Stimulated activated CD8-positive, alpha-beta memory T cell treated with anti-CD3 and anti-CD28 coated beads, Interleukin-4, amount 100 ng/mL, for 1 hour (primary cell): ENCODE measurements around the gene SRRM2.

Experiments
- DNase-seq, 2 donors: peaks; one replicate each; pipeline ENCODE4 v3.0.0-alpha.2; 2020; ENCODE audit warnings: low read depth in 2 of 2, low spot score in 1 of 2

SRRM2 gene

DNA sequence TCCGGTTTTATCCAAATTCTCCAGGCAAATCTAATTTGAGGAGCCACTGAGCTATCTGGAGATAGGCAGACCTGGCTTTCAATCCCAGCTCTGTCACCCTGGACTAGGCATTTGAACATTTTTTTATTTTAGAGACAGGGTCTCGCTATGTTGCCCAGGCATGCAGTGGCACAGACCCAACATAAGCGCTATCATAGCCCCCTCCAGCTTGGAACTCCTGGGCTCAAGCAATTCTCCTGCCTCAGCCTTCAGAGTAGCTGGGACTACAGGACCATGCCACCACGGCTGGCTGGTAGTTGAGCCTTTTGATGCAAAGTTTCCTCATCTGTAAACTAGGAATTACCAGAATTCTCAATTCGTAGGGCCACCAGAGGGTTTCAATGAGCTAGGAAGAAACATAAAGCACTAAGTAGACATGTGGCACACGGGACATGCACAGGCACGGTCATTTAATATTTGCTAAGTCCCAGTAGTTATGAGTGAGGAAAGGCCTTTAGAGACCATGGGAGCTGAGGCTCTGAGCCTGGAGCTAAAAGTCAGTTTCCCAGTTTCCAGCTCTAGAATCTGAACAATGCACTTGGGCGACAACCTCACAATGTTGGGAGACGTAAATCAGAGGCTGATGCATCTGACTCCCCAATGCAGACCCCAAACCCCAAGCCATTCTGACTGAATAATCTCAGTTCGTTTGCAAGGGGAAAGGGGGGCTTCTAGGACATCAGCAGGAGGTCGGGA, 23.5 kb downstream of the SRRM2 start:
- no peak for DNase-seq

DNA sequence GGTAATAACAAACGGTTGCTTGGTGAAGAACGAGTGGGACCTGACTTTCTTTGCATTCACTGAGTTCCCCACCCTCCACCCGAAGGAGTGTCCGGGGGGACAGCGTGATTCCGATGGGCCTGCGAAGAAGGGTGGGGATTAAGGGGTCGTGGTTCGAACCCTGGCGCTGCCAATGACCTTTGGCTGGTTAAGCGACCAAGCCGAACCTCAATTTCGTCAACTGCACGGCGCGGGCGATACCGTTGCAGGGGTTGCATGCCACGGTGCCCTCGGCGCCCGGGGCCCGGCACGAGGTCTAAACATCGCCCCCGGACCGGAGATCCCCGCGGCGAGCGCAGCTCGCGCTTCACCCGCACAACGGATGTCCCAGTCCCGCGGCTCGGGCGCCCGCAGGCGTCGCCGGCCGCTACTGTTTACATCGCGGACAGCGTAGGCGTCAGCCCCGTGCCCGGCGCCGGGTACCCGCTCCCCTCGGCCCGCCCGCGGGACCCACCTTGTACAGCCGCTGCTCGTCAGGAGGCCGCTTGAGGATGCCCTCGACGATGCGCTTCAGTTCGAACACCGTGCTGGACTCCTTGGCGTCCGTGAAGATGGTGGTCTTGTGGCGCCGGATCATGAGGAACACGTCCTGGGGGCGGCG, 24.2 kb downstream of the SRRM2 start:
- no peak for DNase-seq

DNA sequence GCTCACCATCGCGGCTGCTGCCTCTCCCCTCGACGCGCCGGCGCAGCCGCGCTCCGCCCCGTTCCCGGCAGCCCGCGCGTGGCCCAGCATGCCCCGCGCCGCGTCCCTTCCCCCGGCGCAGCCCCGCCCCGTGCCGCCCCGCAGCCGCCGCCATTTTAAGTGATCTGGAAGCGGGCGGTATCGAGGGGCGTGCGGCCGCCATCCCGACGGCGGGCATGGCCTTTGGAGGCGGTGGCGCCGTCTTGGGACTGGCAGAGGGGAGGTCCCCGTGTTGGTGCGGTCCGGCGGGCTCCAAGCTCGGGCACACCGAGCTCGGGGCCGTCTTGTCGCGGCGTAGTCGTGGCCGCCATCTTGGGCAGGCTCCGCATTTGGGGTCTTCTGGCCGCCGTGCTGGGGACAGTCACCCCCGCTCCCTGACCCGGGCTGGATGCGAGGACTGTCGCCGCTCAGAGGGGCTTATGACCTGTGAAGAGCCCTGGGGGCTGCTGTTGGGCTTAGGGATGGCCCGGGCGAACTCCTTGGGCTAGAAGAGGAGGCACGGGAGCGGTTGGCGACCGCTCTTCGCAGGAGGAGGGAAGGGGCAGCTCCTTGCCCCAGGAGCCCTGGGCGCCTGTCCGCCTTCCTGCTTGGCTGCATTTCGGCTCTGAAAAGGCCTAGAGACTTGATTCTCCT, 24.9 kb downstream of the SRRM2 start, which contains the start of gene ELOB:
ELOB (minus strand) TSS at position 50 of the 672 bp plus-strand sequence; CDS start at position 9, 41 bp downstream.
- DNase-seq, result peak; percentile 78 to 80

DNA sequence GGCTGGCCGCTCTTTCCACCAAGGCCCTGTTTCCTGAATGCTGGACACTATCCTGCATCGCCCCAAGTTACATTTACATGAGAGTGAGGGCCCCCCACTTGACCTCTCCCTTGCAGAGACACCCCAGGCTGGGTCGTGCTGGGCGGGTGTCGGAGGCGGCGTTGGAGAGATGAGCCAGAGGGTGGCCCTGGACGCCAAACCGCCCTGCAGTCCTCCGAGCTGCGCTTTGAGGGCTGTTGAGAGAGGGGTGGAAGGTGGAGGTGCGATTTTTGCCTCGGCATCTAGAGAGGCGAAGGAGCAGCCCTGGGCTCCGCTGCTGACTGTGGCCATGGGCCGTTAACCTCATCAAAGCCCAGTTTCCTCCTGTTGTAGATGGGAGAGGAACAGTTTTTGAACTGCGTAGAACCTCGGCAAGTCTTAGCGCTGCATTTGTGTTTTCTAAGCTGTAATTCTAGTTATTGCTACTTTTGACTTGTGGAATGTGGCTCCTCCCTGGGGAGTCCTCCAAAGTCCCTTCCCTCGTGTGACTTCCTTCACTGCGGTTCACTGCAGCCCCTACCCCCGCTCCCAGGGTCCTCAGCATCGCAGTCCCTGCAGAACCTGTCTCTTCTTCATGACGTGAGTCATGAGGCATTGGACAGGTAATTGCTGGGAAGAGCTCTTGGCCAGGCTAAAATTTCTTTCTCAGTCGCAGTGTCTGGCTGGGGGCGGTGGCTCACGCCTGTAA, 25.6 kb downstream of the SRRM2 start:
- DNase-seq, result peak in 1 of 2 donors; percentile 19

DNA sequence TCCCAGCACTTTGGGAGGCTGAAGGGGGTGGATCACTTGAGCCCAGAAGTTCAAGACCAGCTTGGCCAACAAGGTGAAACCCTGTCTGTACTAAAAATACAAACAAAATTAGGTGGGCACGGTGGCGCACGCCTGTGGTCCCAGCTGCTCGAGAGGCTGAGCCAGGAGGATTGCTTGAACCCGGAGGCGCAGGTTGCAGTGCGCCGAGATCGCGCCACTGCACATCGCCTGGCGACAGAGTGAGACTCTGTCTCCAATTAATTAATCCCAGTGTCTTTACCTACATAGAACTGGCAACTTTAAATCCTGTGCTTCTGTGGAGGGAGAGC, 26.2 kb downstream of the SRRM2 start:
- DNase-seq, result no peak

DNA sequence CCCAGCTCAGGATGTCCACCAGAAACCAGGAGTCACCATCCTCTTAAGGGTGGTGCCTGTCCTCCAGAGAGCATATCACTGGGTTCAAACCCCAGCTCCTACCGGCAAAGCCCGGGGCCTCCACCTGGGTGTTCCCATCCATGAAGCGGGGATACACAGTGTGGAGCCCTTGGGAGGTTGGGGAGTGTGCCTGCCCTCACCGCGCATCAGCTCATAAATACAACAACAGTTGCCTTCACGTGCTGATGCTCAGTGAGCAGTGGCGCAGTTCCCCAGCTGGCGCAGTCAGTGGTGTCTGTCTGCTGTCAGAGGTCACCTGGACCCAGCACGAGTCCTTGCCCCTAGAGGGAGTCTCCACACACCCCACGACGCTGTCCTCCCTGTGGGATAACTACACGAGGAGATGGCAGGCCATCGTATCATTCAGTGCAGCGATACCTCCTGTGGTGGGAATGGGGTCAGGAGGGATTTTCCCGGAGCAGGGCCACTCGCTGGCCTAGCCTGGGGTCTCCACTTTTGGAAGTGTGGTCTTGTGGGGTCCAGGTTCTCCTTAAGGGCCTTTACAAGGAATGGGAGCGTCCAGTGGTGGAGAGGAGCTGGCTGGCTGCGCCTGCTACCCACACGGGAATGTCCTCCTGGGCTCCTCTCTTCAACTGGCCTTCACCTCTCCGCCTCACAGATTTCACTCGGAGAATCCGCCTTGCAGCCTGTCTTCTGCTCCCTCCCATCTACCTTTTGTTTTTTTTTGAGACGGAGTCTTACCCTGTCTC, 26.9 kb downstream of the SRRM2 start:
- no peak for DNase-seq

DNA sequence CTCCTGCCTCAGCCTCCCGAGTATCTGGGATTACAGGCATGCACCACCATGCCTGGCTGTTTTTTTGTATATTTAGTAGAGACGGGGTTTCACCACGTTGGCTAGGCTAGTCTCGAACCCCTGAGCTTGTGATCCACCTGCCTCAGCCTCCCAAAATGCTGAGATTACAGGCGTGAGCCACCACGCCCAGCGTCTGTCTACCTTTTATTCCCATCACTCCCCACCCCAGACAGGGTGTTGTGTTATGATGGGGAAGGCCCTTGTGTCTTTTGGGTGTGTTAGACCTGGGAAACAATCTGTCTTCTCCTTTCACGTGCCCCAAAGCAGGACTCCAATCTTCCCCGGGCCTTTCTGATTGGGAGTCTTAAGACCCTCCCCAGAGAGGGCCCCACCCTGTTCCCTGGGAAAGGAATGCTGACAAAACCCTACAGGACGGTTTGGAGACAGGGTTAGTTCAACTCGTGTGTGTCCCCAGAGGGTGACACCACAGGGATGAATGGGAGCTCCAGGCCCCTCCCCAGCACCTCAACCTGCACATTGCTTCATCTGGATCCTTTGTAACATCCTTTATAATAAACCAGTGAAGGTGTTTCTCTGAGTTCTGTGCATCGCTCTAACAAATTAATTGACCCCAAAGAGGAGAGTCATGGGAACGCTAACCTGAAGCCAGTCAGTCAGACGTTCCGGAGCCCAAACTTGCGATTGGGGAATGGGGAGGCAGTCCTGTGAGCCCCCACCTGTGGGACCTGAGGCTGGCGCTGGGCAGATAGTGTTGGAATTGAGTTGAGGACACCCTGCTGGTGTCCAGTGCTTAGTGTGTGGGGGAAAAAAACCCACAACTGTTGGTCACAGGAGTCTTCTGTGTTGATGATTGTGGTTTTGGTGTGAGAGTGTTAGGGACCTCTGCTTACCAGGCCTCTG, 27.8 kb downstream of the SRRM2 start:
- DNase-seq, result no peak

DNA sequence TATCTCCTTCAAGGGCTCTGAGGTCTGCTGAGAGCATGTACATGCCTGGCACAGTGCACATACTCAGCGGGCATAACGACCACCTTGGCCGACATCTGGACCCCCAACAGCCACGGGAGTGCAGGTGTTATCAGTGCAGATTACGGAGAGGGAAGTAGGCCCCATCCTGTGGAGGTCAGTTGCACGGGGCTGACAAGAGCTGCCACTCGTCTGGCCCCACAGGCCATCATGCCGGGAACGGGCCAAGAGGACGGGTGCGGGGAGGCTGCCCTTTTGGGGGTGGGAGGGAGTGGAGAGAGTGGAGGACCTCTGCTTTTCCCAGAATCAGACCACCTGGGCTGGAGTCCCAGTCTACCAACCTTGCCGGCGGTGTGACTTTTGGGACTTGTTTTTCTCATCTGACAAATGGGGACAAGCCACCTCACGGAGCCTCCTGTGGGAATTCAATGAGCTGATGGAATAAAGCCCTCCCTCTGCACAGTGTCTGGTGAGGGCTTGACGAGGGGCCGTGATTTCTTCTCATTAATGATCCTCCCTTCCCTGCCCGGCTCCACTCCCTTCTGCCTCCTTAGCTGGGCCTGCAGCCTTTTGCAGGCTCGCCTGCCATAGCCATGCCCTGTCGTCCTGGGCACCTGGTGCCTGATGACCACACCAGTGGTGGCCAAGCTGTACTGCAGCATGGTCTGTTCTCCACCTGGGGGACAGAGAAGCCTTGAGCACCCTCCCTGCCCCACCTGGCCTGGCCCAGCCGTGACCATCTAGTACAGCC, 30.3 kb downstream of the SRRM2 start:
- DNase-seq, result no peak

DNA sequence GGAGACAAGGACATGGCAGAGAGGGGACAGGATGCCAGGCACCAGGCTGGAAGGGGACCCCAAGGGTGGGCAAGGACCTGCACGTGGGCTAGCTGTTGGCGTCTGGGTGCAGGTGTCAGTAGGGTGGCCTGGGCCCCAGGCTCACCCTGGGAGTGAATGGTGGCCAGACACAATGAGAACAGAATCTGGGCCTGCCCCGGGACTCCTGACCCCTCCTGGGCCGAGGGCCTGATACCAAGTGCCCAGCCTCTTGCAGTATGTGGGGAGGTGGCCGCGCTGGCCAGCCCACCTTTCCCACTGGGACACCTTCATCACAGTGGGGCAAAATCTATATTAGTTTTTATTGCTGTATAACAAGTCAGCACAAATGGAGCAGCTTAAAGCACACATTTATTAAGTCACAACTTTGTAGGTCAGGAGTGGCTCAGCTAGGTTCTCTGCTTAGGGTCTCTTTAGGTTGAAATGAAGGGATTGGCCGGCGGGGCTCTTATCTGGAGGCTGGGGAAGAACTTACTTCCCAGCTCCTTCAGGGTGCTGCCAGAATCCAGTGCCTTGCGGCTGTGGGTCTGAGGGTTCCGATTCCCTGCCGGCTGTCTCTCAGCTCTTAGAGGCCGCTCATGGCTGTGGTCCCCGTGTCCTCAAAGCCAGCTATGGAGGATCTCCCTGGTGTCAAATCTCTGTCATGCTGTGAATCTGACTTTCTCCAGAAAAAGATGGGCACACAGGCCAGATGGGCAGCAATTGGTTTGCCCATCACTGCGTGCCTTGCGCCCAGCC, 31.3 kb downstream of the SRRM2 start:
- DNase-seq, result no peak

DNA sequence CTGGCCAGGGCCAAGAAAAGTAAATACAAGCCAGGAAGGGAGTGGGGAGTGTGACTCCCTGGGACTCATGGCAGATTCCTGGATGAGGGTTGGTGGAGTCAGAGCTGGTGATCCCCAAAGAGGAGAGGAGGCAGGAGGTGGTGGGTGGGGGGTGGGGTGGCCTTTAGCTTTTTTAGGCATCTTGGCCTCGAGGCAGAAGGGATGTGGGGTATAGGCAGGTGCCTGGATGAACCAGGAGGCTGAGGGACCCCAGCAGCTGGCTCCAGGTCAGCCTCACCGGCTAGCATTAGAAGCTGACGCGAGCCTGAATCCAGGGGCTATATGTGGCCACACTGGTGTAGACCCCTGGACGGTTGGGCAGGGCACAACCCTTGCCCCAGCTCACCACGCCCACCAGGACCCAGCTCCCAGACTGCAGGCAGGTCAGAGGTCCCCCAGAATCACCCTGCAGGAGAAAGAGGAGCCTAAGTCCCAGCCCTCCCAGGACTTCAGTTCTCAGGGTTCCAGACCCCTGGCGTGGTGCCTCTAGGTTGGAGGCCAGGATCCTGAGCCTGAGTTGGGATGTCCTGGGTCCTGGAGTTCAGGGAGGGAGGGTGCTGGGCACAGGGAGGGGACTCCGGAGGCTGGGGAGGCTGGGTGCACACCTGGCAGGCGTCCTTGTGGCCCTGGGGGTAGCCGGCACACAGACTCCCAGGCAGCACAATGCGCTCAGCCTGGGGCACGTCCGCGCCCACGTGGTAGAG, 32.1 kb downstream of the SRRM2 start:
- DNase-seq, result no peak

DNA sequence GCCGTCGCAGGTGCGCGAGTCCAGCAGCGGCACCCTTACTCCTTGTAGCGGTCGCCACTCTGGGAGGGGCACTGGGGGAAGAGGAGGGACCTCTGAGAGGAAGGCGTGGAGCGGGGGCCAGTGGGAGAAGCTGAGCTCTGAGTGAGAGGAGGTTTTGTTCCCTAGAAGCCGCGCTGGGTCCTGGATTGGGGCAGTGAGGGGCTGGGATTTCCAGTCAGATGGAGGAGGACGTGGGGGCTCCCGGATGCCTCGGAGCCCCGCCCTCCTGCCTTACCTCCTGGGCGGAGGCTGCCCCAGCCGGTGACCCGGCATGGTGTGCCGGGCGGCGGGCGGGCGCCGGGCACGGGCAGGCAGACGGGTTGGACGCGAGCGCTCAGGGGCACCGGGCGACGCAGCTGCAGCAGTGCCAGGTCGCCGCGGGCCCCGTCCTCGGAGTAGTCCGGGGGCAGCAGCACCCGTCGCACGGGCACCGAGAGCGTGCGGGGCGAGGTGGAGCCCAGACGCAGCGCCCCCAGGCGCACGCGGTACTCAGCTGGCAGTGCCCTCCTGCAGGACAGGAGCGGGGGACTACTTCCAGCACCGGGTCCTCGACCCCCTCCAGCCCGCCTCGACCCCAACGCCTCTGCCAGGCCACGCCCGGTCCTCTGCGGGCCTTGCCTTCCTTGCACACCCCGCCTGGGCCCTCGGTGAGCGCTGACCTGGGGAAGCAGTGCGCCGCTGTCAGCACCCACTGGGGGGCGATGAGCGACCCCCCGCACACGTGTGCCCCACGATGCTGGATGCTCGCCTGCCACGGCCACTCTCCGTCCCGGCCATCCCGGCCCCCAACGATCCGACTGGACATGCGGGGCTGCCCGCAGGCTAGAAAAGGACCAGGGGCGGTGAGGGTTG, 32.9 kb downstream of the SRRM2 start:
- DNase-seq, result no peak

DNA sequence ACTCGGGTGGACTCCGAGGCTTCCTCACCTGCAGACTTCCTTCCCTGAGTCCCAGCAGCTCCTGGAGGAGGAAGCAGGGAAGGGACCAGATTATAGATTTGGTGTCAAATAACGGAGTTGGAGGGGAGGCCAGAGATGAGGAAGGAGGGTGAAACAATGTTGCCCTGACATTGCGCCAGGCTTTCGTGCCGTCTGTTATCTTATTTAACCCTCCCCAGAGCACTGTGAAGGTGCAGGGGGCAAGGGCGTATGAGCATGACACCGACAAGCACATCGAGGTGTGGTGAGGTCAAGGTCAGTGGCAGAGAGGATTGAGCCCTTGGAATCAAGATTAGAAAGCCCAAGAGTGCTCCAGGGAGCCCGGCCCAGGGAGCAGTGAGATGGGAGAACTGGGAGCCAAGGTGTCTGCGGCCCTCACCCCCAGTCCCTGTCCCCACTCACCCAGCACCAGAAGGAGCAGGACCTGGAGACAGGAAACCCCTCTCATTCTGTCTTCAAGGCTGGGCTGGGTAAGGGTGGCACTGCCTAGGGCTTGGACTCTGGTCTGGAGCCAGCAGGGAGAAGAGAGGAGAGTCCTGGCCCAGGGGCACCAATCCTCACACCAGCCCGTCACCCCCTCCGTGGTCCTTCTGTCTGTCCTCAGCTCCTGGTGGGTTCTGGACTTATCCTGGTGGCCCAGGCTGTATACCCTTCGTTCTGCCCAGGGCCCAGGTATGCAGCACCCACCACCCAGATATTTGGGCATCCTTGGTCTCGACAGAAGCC, 33.8 kb downstream of the SRRM2 start:
- no peak for DNase-seq

DNA sequence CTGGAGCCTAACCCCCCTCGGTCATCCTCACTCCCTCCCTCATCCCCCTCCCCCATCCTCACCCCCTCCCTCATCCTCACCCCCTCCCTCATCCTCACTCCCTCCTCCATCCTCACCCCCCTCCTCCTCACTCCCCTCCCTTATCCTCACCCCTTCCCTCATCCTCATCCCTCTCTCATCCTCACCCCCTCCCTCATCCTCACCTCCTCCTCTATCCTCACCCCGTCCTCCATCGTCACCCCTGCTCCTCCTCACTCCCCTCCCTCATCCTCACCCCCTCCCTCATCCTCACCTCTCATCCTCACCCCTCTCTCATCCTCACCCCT, 34.4 kb downstream of the SRRM2 start:
- no peak for DNase-seq

DNA sequence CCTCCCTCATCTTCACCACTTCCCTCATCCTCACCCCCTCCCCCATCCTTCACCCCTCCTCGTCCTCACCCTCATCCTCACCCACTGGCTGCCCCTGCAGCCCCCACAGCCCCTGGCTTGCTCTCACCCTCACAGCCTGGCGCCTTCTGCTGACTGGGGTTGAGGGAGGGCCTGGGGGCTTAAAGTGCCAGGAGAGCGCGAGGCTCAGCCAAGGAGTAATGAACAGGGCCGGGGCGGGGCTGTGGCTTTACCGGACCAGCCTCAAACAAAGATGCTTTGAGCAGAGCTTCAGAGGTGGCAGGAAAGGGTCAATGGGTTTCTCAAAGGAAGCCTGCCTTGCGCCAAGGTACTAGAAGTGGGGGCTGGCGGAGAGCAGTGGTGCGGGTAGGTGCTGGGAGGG, 35.0 kb downstream of the SRRM2 start, which contains the start of gene PRSS33:
PRSS33 (minus strand) TSS at position 155 of the 400 bp plus-strand sequence. CDS start 1,013 bp downstream, outside the sequence.
- DNase-seq, result no peak

DNA sequence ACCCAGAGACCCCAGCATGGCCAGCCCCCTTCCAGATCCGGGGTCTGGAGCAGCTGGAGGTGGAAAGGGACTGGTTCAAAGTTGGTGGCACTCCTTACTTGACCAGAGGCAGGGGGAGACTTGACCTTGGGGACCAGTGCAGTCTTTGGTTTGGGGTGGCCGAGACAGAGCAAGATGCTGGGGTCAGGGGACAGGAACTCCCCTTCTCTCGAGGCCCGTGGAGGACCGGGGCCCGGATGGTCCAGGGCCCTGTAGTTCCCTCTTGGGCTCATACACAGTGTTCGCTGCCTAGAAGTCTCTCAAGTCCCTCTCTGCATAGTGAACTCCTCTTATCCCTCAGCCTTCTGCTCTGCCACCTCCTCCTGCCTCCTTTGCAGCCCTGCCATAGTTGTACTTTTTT, 35.5 kb downstream of the SRRM2 start:
- DNase-seq, result no peak

DNA sequence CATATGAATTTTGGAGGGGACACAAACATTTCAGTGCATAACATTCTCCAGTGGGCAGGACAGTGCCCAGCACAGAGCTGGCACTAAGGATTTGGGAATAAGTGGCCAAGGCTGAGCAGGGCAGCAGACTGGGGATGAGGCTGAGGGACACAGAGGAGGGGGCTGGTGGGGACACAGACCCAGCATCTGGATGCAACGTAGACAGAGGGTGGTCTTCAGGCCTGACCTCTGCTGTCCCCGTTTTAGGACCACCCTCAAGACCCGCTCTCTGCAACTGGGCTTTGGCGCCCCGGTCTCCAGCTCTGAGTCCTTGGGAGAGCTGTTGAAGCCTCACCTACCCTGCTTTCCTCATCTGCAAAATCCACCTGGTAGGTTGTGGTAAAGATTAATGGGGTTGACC, 38.2 kb downstream of the SRRM2 start:
- DNase-seq, result no peak
